HEK293 (cell line): ENCODE measurements around the gene CYP27C1.
"Not testable (repeated sequence)": the region's sequence is repeated elsewhere in the genome, so short reads cannot be mapped to it uniquely, and the experiment has no call there.

ENCODE experiments used
- RBAK ChIP-seq: fragments of 450-650 bp; formaldehyde crosslinking; IDR thresholded peaks from 2 replicates; pipeline ENCODE4 v1.5.1; 2016; ENCODE audit warnings: missing biosample characterization, missing genetic modification characterization
- ZNF302 ChIP-seq: fragments of 450-650 bp; formaldehyde crosslinking; IDR thresholded peaks from 2 replicates; pipeline ENCODE4 v1.5.1; 2016; ENCODE audit warnings: missing biosample characterization, missing genetic modification characterization, low read depth
- ZNF350 ChIP-seq: fragments of 450-650 bp; formaldehyde crosslinking; IDR thresholded peaks from 2 replicates; pipeline ENCODE4 v1.5.0; 2017; ENCODE audit warnings: missing biosample characterization, mild to moderate bottlenecking, missing genetic modification characterization

- TF ChIP-seq ZNF302; ZNF350 (tag by site-specific recombination); RBAK: not testable (repeated sequence)
Measured at GRCh38 chr2:127214201-127214600, 5.9 kb downstream of the CYP27C1 start.
